NCI-H2171 treated with DMSO at 0.1 percent for 48 hours (cell line): ENCODE measurements around the gene ANXA6.
A peak's percentile ranks its signal among the peaks of the same experiment; 100 is the strongest.

ENCODE experiments used
- DNase-seq: peaks from one replicate; lab custom pipeline; 2025; lab: John Stamatoyannopoulos, UW

Gene ANXA6

GRCh38 chr5:151100681-151101080 is 56.9 kb downstream of the ANXA6 start:
- DNase-seq, result no peak

GRCh38 chr5:151098768-151099121 is 58.8 kb downstream of the ANXA6 start:
- no peak for DNase-seq

- DNase-seq, result no peak
These were observed 59.5 kb downstream of the ANXA6 start for GRCh38 chr5:151097820-151098767.

GRCh38 chr5:151097061-151097460 is 60.5 kb downstream of the ANXA6 start:
- no peak for DNase-seq

GRCh38 chr5:151096001-151096373 is 61.6 kb downstream of the ANXA6 start:
- DNase-seq, result no peak

- peak; percentile 7 for DNase-seq
These were observed 62.1 kb downstream of the ANXA6 start for GRCh38 chr5:151095341-151096000.

- peak; percentile 0 for DNase-seq
These were observed 62.7 kb downstream of the ANXA6 start for GRCh38 chr5:151094852-151095245.

GRCh38 chr5:151094030-151094851 is 63.3 kb downstream of the ANXA6 start:
- no peak for DNase-seq

GRCh38 chr5:151093476-151093889 is 64.1 kb downstream of the ANXA6 start:
- DNase-seq, result no peak

GRCh38 chr5:151092762-151093161 is 64.8 kb downstream of the ANXA6 start:
- no peak for DNase-seq

GRCh38 chr5:151089726-151090125 is 67.9 kb downstream of the ANXA6 start:
- DNase-seq, result no peak

- no peak for DNase-seq
These were observed 68.6 kb downstream of the ANXA6 start for GRCh38 chr5:151088986-151089385.

GRCh38 chr5:151087486-151087885 is 70.1 kb downstream of the ANXA6 start:
- no peak for DNase-seq

- DNase-seq, result no peak
These were observed 70.6 kb downstream of the ANXA6 start for GRCh38 chr5:151086905-151087360.

- no peak for DNase-seq
These were observed 71.2 kb downstream of the ANXA6 start for GRCh38 chr5:151086192-151086869.

- DNase-seq, result no peak
These were observed 72.0 kb downstream of the ANXA6 start for GRCh38 chr5:151085517-151086041.

- DNase-seq, result no peak
These were observed 73.2 kb downstream of the ANXA6 start for GRCh38 chr5:151084363-151084762.

- no peak for DNase-seq
These were observed 74.4 kb downstream of the ANXA6 start for GRCh38 chr5:151083081-151083676.

GRCh38 chr5:151082282-151082902 is 75.2 kb downstream of the ANXA6 start:
- no peak for DNase-seq

GRCh38 chr5:151081431-151082281 is 75.9 kb downstream of the ANXA6 start:
- no peak for DNase-seq
